Mesenchymal stem cell (in vitro differentiated cells and primary cell): Measurements from ENCODE around the gene KAT14.

Experiments used
- DNase-seq: peaks from one replicate; pipeline ENCODE4 v3.0.0-alpha.2; 2013
- H2AFZ ChIP-seq: one replicate; pipeline ENCODE4 v1.6.1; 2013; ENCODE audit warnings: low read depth, mild to moderate bottlenecking, control low read depth, inconsistent platforms, low read length, moderate library complexity
- H2AK5ac ChIP-seq: 2 replicates; pipeline ENCODE4 v1.6.1; 2013; ENCODE audit warnings: low read length, moderate library complexity, mild to moderate bottlenecking, inconsistent platforms; ENCODE audit not compliant: severe bottlenecking
- H2BK120ac ChIP-seq: one replicate; pipeline ENCODE4 v1.6.1; 2013; ENCODE audit warnings: low read depth, mild to moderate bottlenecking, inconsistent platforms, low read length, moderate library complexity
- H2BK12ac ChIP-seq, 2 experiments: one replicate each; pipeline ENCODE4 v1.6.1; 2013; ENCODE audit warnings: inconsistent platforms in 2 of 2, low read length in 2 of 2, mild to moderate bottlenecking in 2 of 2, moderate library complexity in 2 of 2, control low read depth in 1 of 2
- H2BK15ac ChIP-seq: one replicate; pipeline ENCODE4 v1.6.1; 2013; ENCODE audit warnings: mild to moderate bottlenecking, low read depth, inconsistent platforms; ENCODE audit not compliant: poor library complexity, severe bottlenecking
- H2BK5ac ChIP-seq: 2 replicates; pipeline ENCODE4 v1.6.1; 2013; ENCODE audit warnings: low read depth, mild to moderate bottlenecking, low read length, control low read depth, inconsistent platforms; ENCODE audit not compliant: poor library complexity, severe bottlenecking
- H3K14ac ChIP-seq, 2 experiments: one replicate each; pipeline ENCODE4 v1.6.1; 2013; ENCODE audit warnings: inconsistent platforms in 2 of 2, low read length in 2 of 2, control low read depth in 1 of 2, mild to moderate bottlenecking in 1 of 2, moderate library complexity in 1 of 2
- H3K18ac ChIP-seq, 2 experiments: one replicate each; pipeline ENCODE4 v1.6.1; 2013; ENCODE audit warnings: inconsistent platforms in 2 of 2, low read length in 2 of 2, control low read depth in 1 of 2, low read depth in 1 of 2, mild to moderate bottlenecking in 1 of 2
- H3K23ac ChIP-seq, 2 experiments: one replicate each; pipeline ENCODE4 v1.6.1; 2013; ENCODE audit warnings: inconsistent platforms in 2 of 2, low read length in 2 of 2, mild to moderate bottlenecking in 2 of 2, moderate library complexity in 2 of 2, control low read depth in 1 of 2
- H3K27ac ChIP-seq: 2 replicates; pipeline ENCODE4 v1.5.1; 2013; ENCODE audit warnings: mild to moderate bottlenecking, moderate library complexity, low read length, control low read depth, inconsistent platforms; ENCODE audit not compliant: poor library complexity, severe bottlenecking
- H3K27me3 ChIP-seq, 2 experiments: 2 replicates each; pipeline versions ENCODE4 v1.6.1 to v1.7.0; 2013; ENCODE audit warnings: low read length in 2 of 2, mild to moderate bottlenecking in 2 of 2, moderate library complexity in 2 of 2, control low read depth in 1 of 2, inconsistent platforms in 1 of 2; ENCODE audit not compliant: control insufficient read depth in 1 of 2, insufficient read depth in 1 of 2
- H3K36me3 ChIP-seq, 2 experiments: 2 replicates each; pipeline versions ENCODE4 v1.6.1 to v1.7.0; 2013; ENCODE audit warnings: low read length in 2 of 2, control low read depth in 1 of 2, inconsistent platforms in 1 of 2, low read depth in 1 of 2, mild to moderate bottlenecking in 1 of 2; ENCODE audit not compliant: insufficient read depth in 2 of 2, control insufficient read depth in 1 of 2
- H3K4ac ChIP-seq, 2 experiments: one replicate each; pipeline ENCODE4 v1.6.1; 2013; ENCODE audit warnings: inconsistent platforms in 2 of 2, low read length in 2 of 2, mild to moderate bottlenecking in 2 of 2, moderate library complexity in 2 of 2, control low read depth in 1 of 2, low read depth in 1 of 2
- H3K4me1 ChIP-seq: 2 replicates; pipeline ENCODE4 v1.6.1; 2013; ENCODE audit warnings: low read depth, low read length, control low read depth; ENCODE audit not compliant: control insufficient read depth, insufficient read depth
- H3K4me2 ChIP-seq: 2 replicates; pipeline ENCODE4 v1.6.1; 2013; ENCODE audit warnings: low read length, mild to moderate bottlenecking, inconsistent platforms; ENCODE audit not compliant: poor library complexity, severe bottlenecking
- H3K4me3 ChIP-seq, 2 experiments: 2 replicates each; pipeline versions ENCODE4 v1.5.1 to v1.7.0; 2013; ENCODE audit warnings: low read length in 2 of 2, mild to moderate bottlenecking in 2 of 2, control low read depth in 1 of 2, low read depth in 1 of 2; ENCODE audit not compliant: insufficient read depth in 1 of 2
- H3K79me1 ChIP-seq: replicated peaks from 2 replicates; pipeline ENCODE4 v1.6.1; 2013; ENCODE audit warnings: mild to moderate bottlenecking, control low read depth, low read length, inconsistent platforms; ENCODE audit not compliant: poor library complexity, severe bottlenecking
- H3K9ac ChIP-seq: 2 replicates; pipeline ENCODE4 v1.7.0; 2013; ENCODE audit warnings: mild to moderate bottlenecking, low read length, moderate library complexity
- H3K9me3 ChIP-seq: 2 replicates; pipeline ENCODE4 v1.7.0; 2013; ENCODE audit warnings: mild to moderate bottlenecking, low read length; ENCODE audit not compliant: control insufficient read depth
- H4K8ac ChIP-seq: one replicate; pipeline ENCODE4 v1.6.1; 2013; ENCODE audit warnings: inconsistent platforms, mild to moderate bottlenecking, low read length, moderate library complexity
- H4K91ac ChIP-seq: one replicate; pipeline ENCODE4 v1.6.1; 2013; ENCODE audit warnings: mild to moderate bottlenecking, low read length, inconsistent platforms
- WGBS: methylation state at CpG from one replicate; pipeline ENCODE4 v1.1.7; 2013; ENCODE audit warnings: mixed read lengths; 5-methylcytosine and 5-hydroxymethylcytosine counted together

Gene KAT14

GRCh38 chr20:18133962-18134361 is 3.7 kb upstream of the KAT14 start:
- no peak overlapping the region for H2BK5ac ChIP-seq
- H3K79me1 ChIP-seq: peaks cover 2% of the 10 kb centered on the region
- no peak overlapping the region for H2AK5ac ChIP-seq
- H4K8ac ChIP-seq: no peak overlapping the region
- H3K4me3 ChIP-seq: no peak overlapping the region
- no peak overlapping the region for H3K14ac ChIP-seq
- H2BK15ac ChIP-seq: no peak overlapping the region
- H4K91ac ChIP-seq: no peak overlapping the region
- no peak overlapping the region for H2BK120ac ChIP-seq
- no peak overlapping the region for H3K18ac ChIP-seq
- H3K36me3 ChIP-seq: no peaks in the 10 kb centered on the region
- 77% methylated on average over 2 of the region's 2 CpGs for WGBS
- no peak overlapping the region for H3K9ac ChIP-seq
- H3K4ac ChIP-seq: no peak overlapping the region
- DNase-seq: no peak
- no peak overlapping the region for H3K23ac ChIP-seq
- H3K9me3 ChIP-seq: no peaks in the 10 kb centered on the region
- H3K27ac ChIP-seq: no peak overlapping the region
- H2AFZ ChIP-seq: no peak overlapping the region
- peaks cover 0 to under 1% of the 10 kb centered on the region in 2 experiments for H3K27me3 ChIP-seq
- H3K4me1 ChIP-seq: no peaks in the 10 kb centered on the region
- no peak overlapping the region for H3K4me2 ChIP-seq
- no peak overlapping the region for H2BK12ac ChIP-seq

- peaks cover 7% of the 10 kb centered on the region for H3K79me1 ChIP-seq
- H3K18ac ChIP-seq: peak overlapping the region; percentile 94 to 99
- no peak overlapping the region for H2BK15ac ChIP-seq
- 2% methylated on average over 13 of the region's 15 CpGs for WGBS
- no peak overlapping the region for H2AK5ac ChIP-seq
- H3K27ac ChIP-seq: no peak overlapping the region
- H3K14ac ChIP-seq: peak overlapping the region in 1 of 2 experiments; percentile 76
- peak overlapping the region; percentile 98 for H4K91ac ChIP-seq
- peak overlapping the region; percentile 77 for H2BK120ac ChIP-seq
- no peaks in the 10 kb centered on the region for H3K27me3 ChIP-seq
- H2BK5ac ChIP-seq: peak overlapping the region; percentile 83
- H3K9ac ChIP-seq: peak overlapping the region; percentile 95
- peak overlapping the region; percentile 85 to 94 for H3K4me3 ChIP-seq
- peak overlapping the region; percentile 86 for H4K8ac ChIP-seq
- peak overlapping the region; percentile 79 to 93 for H3K4ac ChIP-seq
- peak overlapping the region; percentile 99 for H2AFZ ChIP-seq
- no peak overlapping the region for H2BK12ac ChIP-seq
- no peaks in the 10 kb centered on the region for H3K9me3 ChIP-seq
- DNase-seq: no peak
- H3K4me2 ChIP-seq: peak overlapping the region; percentile 84
- H3K4me1 ChIP-seq: peaks cover 2% of the 10 kb centered on the region
- peak overlapping the region in 1 of 2 experiments; percentile 72 for H3K23ac ChIP-seq
- peaks cover 4 to 13% of the 10 kb centered on the region in 2 experiments for H3K36me3 ChIP-seq
These were observed 561 bp downstream of the KAT14 start for GRCh38 chr20:18138266-18138582.

- H3K9ac ChIP-seq: peak overlapping the region; percentile 95
- no peak overlapping the region for H2AK5ac ChIP-seq
- H3K4ac ChIP-seq: no peak overlapping the region
- H2BK12ac ChIP-seq: no peak overlapping the region
- no peak overlapping the region for H3K14ac ChIP-seq
- no peak overlapping the region for H4K91ac ChIP-seq
- H3K18ac ChIP-seq: no peak overlapping the region
- no peaks in the 10 kb centered on the region for H3K27me3 ChIP-seq
- peak; percentile 4 for DNase-seq
- WGBS: 57% methylated on average over 6 of the region's 7 CpGs
- H3K9me3 ChIP-seq: no peaks in the 10 kb centered on the region
- no peak overlapping the region for H4K8ac ChIP-seq
- no peak overlapping the region for H2BK5ac ChIP-seq
- peaks cover 4 to 15% of the 10 kb centered on the region in 2 experiments for H3K36me3 ChIP-seq
- H3K79me1 ChIP-seq: peaks cover 9% of the 10 kb centered on the region
- peaks cover 2% of the 10 kb centered on the region for H3K4me1 ChIP-seq
- H2BK15ac ChIP-seq: no peak overlapping the region
- no peak overlapping the region for H2AFZ ChIP-seq
- no peak overlapping the region for H3K23ac ChIP-seq
- H2BK120ac ChIP-seq: no peak overlapping the region
- peak overlapping the region in 1 of 2 experiments; percentile 85 for H3K4me3 ChIP-seq
- H3K27ac ChIP-seq: no peak overlapping the region
- H3K4me2 ChIP-seq: peak overlapping the region; percentile 84
These were observed 1.2 kb downstream of the KAT14 start for GRCh38 chr20:18138639-18139583.

GRCh38 chr20:18139832-18140231 is 2.2 kb downstream of the KAT14 start:
- Histone ChIP-seq H4K8ac (no peak overlapping the region), H3K14ac (no peak overlapping the region), H3K23ac (no peak overlapping the region), H3K4me1 (peaks cover 2% of the 10 kb centered on the region), H2AFZ (no peak overlapping the region), H3K4me2 (no peak overlapping the region), H3K4me3 (peak overlapping the region in 1 of 2 experiments; percentile 85), H3K4ac (no peak overlapping the region), H2BK15ac (no peak overlapping the region), H3K18ac (no peak overlapping the region), H2BK12ac (no peak overlapping the region), H2BK120ac (no peak overlapping the region), H2AK5ac (no peak overlapping the region), H4K91ac (no peak overlapping the region), H3K9me3 (no peaks in the 10 kb centered on the region), H3K27ac (no peak overlapping the region), H2BK5ac (no peak overlapping the region), H3K27me3 (no peaks in the 10 kb centered on the region), H3K79me1 (peaks cover 9% of the 10 kb centered on the region), H3K9ac (peak overlapping the region; percentile 95), H3K36me3 (peaks cover 4 to 24% of the 10 kb centered on the region in 2 experiments)
- WGBS: 96% methylated on average over 2 of the region's 2 CpGs
- no peak for DNase-seq
